ENCODE measurements around the gene CLSTN1. TPM values are rescaled to one million over a fixed set of nuclear protein-coding genes. Genes with fewer than 3 reads are reported as not detected.

Gene CLSTN1
- total RNA-seq, 3 donors from 2014 or later (not counting 1 experiment from before 2014, with no cell fraction given): 83.1 to 114 (median 94.5) TPM

GRCh38 chr1:9842073-9842711, 18.4 kb upstream of the CLSTN1 start:
- no peaks in the 10 kb centered on the region for H3K27me3 ChIP-seq (ENCODE audit: control insufficient read depth, insufficient read depth, low read length)
- DNase-seq (no peak), ATAC-seq (no peak)
- Mint-ChIP-seq H3K27me3 (ENCODE audit: low read depth in 2 of 2) (no peaks in the 10 kb centered on the region), H3K27ac (no peak overlapping the region), H3K36me3 (no peaks in the 10 kb centered on the region), H3K4me3 (no peak overlapping the region), H3K4me1 (no peaks in the 10 kb centered on the region), H3K9me3 (no peaks in the 10 kb centered on the region)
- no peak overlapping the region for H3K4me3 ChIP-seq (ENCODE audit: low read length)
- H3K4me1 ChIP-seq (ENCODE audit: control insufficient read depth, insufficient read depth, low read length): no peaks in the 10 kb centered on the region
- no peaks in the 10 kb centered on the region for H3K36me3 ChIP-seq (ENCODE audit: control insufficient read depth, insufficient read depth, low read length)
- H3K9me3 ChIP-seq (ENCODE audit: control insufficient read depth, insufficient read depth, low read length): no peaks in the 10 kb centered on the region
- TF ChIP-seq, protein P1, sequence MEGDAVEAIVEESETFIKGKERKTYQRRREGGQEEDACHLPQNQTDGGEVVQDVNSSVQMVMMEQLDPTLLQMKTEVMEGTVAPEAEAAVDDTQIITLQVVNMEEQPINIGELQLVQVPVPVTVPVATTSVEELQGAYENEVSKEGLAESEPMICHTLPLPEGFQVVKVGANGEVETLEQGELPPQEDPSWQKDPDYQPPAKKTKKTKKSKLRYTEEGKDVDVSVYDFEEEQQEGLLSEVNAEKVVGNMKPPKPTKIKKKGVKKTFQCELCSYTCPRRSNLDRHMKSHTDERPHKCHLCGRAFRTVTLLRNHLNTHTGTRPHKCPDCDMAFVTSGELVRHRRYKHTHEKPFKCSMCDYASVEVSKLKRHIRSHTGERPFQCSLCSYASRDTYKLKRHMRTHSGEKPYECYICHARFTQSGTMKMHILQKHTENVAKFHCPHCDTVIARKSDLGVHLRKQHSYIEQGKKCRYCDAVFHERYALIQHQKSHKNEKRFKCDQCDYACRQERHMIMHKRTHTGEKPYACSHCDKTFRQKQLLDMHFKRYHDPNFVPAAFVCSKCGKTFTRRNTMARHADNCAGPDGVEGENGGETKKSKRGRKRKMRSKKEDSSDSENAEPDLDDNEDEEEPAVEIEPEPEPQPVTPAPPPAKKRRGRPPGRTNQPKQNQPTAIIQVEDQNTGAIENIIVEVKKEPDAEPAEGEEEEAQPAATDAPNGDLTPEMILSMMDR (IDR thresholded peaks at IDR 0.05): no peak
- intact Hi-C loops (cut with micrococcal nuclease): no loop called here
- WGBS (ENCODE audit: insufficient coverage): 80% methylated on average over 9 of the region's 9 CpGs
- no peak overlapping the region for H3K27ac ChIP-seq (ENCODE audit: low read length)

DNA sequence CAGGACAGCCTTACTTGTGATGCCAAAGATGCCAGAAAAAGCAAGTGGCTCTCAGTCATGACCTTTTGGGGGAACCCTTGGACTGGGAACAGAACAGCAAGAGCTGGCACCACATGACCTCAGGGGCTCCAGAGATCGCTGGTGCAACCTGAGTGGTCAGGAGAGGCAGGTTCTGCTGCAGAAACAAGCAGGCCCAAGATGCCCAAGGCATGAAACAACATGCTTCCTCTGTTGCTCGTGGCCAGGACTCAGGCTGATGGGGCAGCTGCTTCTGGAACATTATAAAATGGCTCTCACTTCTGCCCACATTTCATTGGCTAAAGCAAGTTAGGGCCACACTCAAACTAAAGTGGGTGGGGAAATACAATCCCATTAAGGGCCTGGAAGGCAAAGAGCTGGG, 17.7 kb upstream of the CLSTN1 start:
- Mint-ChIP-seq H3K4me1 (no peaks in the 10 kb centered on the region), H3K9me3 (no peaks in the 10 kb centered on the region), H3K4me3 (no peak overlapping the region), H3K36me3 (no peaks in the 10 kb centered on the region), H3K27me3 (ENCODE audit: low read depth in 2 of 2) (no peaks in the 10 kb centered on the region), H3K27ac (no peak overlapping the region)
- Histone ChIP-seq H3K4me1 (ENCODE audit: control insufficient read depth, insufficient read depth, low read length) (no peaks in the 10 kb centered on the region), H3K27ac (ENCODE audit: low read length) (no peak overlapping the region), H3K9me3 (ENCODE audit: control insufficient read depth, insufficient read depth, low read length) (no peaks in the 10 kb centered on the region), H3K27me3 (ENCODE audit: control insufficient read depth, insufficient read depth, low read length) (no peaks in the 10 kb centered on the region), H3K36me3 (ENCODE audit: control insufficient read depth, insufficient read depth, low read length) (no peaks in the 10 kb centered on the region), H3K4me3 (ENCODE audit: low read length) (no peak overlapping the region)
- no peak for DNase-seq
- TF ChIP-seq, protein P1 (IDR thresholded peaks at IDR 0.05): no peak
- no peak for ATAC-seq
- intact Hi-C loops (cut with micrococcal nuclease): no loop called here
- WGBS (ENCODE audit: insufficient coverage): 87% methylated on average over 2 of the region's 2 CpGs

- Histone ChIP-seq H3K27ac (ENCODE audit: low read length) (no peak overlapping the region), H3K4me1 (ENCODE audit: control insufficient read depth, insufficient read depth, low read length) (no peaks in the 10 kb centered on the region), H3K4me3 (ENCODE audit: low read length) (no peak overlapping the region), H3K27me3 (ENCODE audit: control insufficient read depth, insufficient read depth, low read length) (no peaks in the 10 kb centered on the region), H3K36me3 (ENCODE audit: control insufficient read depth, insufficient read depth, low read length) (no peaks in the 10 kb centered on the region), H3K9me3 (ENCODE audit: control insufficient read depth, insufficient read depth, low read length) (no peaks in the 10 kb centered on the region)
- ATAC-seq (no peak), DNase-seq (no peak)
- H3K27me3 Mint-ChIP-seq (ENCODE audit: low read depth in 2 of 2): no peaks in the 10 kb centered on the region
- 95% methylated on average over 3 of the region's 3 CpGs for whole genome bisulfite sequencing (ENCODE audit: insufficient coverage)
- no peaks in the 10 kb centered on the region for H3K36me3 Mint-ChIP-seq
- no peak overlapping the region for H3K27ac Mint-ChIP-seq
- TF ChIP-seq, protein P1 (IDR thresholded peaks at IDR 0.05): no peak
- H3K4me3 Mint-ChIP-seq: no peak overlapping the region
- no peaks in the 10 kb centered on the region for H3K9me3 Mint-ChIP-seq
- no peaks in the 10 kb centered on the region for H3K4me1 Mint-ChIP-seq
- intact Hi-C loops (cut with micrococcal nuclease): no loop called here
Observed at GRCh38 chr1:9840176-9840575, 16.4 kb upstream of the CLSTN1 start.

DNA sequence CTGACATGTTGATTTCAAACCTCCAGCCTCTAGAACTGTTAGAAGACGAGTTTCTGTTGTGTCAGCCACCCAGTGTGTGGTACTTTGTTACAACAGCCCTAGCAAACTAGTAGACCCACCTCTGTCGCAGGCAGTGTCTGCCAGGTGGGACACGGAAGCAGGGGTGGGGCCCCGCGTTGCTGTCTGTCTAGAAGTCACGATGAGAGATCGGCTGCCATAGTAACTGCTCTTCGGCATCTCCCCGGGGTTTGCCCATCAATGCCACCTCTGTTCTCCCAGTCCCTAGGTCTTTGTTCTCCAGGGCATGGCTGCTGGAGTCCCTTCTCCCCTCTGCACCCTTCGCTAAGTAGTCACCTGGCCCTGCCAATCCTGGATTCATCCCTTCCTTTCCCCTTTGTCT, 15.2 kb upstream of the CLSTN1 start:
- Histone ChIP-seq H3K4me1 (ENCODE audit: control insufficient read depth, insufficient read depth, low read length) (peaks cover 6% of the 10 kb centered on the region), H3K4me3 (ENCODE audit: low read length) (no peak overlapping the region), H3K9me3 (ENCODE audit: control insufficient read depth, insufficient read depth, low read length) (no peaks in the 10 kb centered on the region), H3K27ac (ENCODE audit: low read length) (no peak overlapping the region), H3K27me3 (ENCODE audit: control insufficient read depth, insufficient read depth, low read length) (no peaks in the 10 kb centered on the region), H3K36me3 (ENCODE audit: control insufficient read depth, insufficient read depth, low read length) (no peaks in the 10 kb centered on the region)
- DNase-seq (no peak), ATAC-seq (no peak)
- H3K4me1 Mint-ChIP-seq: peaks cover 0 to 6% of the 10 kb centered on the region in 2 donors
- no peaks in the 10 kb centered on the region for H3K27me3 Mint-ChIP-seq (ENCODE audit: low read depth in 2 of 2)
- no peak overlapping the region for H3K4me3 Mint-ChIP-seq
- TF ChIP-seq, protein P1 (IDR thresholded peaks at IDR 0.05): no peak
- H3K36me3 Mint-ChIP-seq: no peaks in the 10 kb centered on the region
- H3K9me3 Mint-ChIP-seq: no peaks in the 10 kb centered on the region
- intact Hi-C loops (cut with micrococcal nuclease): no loop called here
- WGBS (ENCODE audit: insufficient coverage): 96% methylated on average over 10 of the region's 10 CpGs
- H3K27ac Mint-ChIP-seq: no peak overlapping the region

Measured in natural killer cell (primary cell).